GM23248 (cell line): Measurements from ENCODE around the gene MPPED2.

ENCODE experiments used
- EZH2 ChIP-seq: fragments of 200-600 bp; sonication (generic); IDR thresholded peaks from 2 replicates; pipeline ENCODE4 v1.6.1; 2018; ENCODE audit warnings: antibody characterized with exemption, mild to moderate bottlenecking; ENCODE audit not compliant: insufficient read depth, poor library complexity, severe bottlenecking
- EZH2phosphoT487 ChIP-seq: fragments of 200-600 bp; sonication (generic); IDR thresholded peaks from 2 replicates; pipeline ENCODE4 v1.6.1; 2018; ENCODE audit warnings: antibody characterized with exemption, moderate library complexity, mild to moderate bottlenecking, low read depth; ENCODE audit not compliant: insufficient read depth

DNA sequence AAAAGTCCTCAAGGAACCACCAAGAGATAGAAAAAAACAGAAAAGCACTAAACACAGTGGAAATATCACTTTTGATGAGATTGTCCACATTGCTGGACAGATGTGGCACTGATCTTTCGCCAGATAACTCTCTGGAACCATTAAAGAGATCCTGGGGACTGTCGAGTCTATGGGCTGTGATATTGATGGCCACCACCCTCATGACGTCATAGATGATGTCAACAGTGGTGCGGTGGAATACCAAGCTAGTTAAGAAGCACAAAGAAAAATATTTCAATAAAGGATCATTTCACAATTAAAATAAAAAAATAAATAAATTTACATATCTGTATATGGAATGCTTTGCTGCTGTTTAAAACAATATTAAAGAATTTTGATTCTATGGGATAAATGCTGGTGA is 217.8 kb downstream of the MPPED2 start:
- TF ChIP-seq EZH2 (no peak), EZH2phosphoT487 (no peak)
